ELR (cell line): ENCODE measurements around the gene GREM1.

ENCODE experiments used
- DNase-seq: peaks from one replicate; pipeline ENCODE4 v3.0.0-alpha.2; 2015; ENCODE audit warnings: low read depth

The GREM1 gene

GRCh38 chr15:32784581-32784980 lies 66.8 kb downstream of the GREM1 start:
- no peak for DNase-seq

- no peak for DNase-seq
These were observed 69.1 kb downstream of the GREM1 start for GRCh38 chr15:32786906-32787305.

GRCh38 chr15:32787949-32788348 lies 70.1 kb downstream of the GREM1 start:
- DNase-seq, result no peak

- peak; percentile 81 for DNase-seq
These were observed 72.7 kb downstream of the GREM1 start for GRCh38 chr15:32790352-32790999.

GRCh38 chr15:32792436-32792835 lies 74.6 kb downstream of the GREM1 start:
- no peak for DNase-seq
